GM21515 (cell line): Measurements from ENCODE around the gene TMEM182.

Experiments
- ATAC-seq: cut with Tn5 transposase; IDR thresholded peaks from one replicate; pipeline ENCODE4 v1.9.1; 2021; ENCODE audit not compliant: unreplicated experiment

Gene TMEM182

DNA sequence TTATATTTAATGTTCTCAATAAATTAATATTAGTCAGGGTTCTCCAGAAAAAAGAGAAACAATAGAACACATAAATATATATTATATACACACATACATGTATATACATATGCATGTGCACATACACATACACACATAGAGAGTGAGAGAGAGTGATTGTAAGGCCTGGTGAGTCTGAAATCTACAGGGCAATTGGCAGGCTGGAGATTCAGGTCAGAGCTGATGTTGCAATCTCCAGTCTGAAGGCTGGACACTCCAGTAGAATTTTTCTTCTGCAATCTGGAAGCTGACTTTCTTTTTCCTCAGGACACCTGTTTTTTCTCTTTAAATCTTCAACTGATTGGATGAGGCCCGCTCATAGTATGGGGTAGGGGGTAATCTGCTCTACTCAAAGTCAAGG, 3.2 kb downstream of the TMEM182 start:
- ATAC-seq: no peak

- no peak for ATAC-seq
These were observed 6.4 kb downstream of the TMEM182 start for GRCh38 chr2:102768253-102768652.

DNA sequence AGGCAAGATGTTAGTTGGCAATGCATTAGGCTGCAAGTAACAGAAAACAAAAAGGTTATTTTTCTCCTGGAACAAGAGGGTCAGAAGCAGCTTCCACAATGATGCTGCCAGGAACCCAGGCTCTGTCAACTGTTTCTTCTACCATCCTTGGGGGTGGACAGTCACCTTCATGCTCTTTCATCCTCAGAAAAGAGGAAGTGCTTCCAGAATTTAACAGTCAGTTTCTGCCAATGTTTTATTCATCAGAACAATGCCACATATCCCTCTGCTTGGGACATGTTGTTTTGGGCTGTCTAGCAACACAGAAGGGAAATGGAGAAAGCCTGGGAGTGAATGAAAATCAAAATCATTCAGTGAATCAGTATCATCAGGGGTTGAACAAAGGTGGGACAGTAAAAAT, 7.1 kb downstream of the TMEM182 start:
- no peak for ATAC-seq

GRCh38 chr2:102770506-102770905, 8.7 kb downstream of the TMEM182 start:
- ATAC-seq: no peak

DNA sequence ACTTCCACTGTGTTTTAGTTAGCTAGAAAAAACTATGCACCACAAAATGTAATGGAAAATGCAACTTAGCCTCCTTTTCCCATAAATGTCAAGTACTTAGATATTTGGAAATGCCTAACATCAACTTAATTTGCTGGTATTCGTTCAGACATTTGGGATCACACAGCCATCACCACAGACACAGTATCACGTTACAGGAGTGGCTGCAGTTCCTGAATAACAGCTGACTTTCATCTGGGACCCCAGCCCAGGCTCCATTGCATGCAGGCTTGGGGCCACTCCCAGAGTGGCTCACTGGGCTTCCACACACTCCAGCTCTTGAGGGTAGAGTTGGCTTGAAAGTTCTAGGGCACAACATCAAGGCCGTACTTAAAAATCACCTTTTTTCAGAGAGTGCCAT, 9.3 kb downstream of the TMEM182 start:
- no peak for ATAC-seq

GRCh38 chr2:102772659-102773058, 10.8 kb downstream of the TMEM182 start:
- ATAC-seq: no peak

GRCh38 chr2:102773149-102773705, 11.4 kb downstream of the TMEM182 start:
- no peak for ATAC-seq

DNA sequence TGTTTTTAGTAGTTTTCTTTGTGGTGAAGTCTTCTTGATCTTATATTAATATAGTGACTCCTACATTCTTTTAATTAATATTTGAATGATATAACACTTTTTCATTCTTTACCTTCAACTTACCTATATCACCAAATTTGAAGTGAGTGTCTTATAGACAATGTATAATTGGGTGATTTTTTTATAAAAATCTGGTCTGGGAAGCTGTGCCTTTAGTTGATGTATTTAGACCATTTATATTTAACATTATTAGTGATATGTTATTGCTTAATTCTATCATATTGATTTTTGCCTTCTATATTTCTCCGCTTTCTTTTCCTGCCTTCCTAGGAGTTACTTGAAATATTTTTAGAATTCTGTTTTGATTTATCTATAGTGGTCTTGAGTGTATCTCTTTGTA, 16.4 kb downstream of the TMEM182 start:
- ATAC-seq: no peak

DNA sequence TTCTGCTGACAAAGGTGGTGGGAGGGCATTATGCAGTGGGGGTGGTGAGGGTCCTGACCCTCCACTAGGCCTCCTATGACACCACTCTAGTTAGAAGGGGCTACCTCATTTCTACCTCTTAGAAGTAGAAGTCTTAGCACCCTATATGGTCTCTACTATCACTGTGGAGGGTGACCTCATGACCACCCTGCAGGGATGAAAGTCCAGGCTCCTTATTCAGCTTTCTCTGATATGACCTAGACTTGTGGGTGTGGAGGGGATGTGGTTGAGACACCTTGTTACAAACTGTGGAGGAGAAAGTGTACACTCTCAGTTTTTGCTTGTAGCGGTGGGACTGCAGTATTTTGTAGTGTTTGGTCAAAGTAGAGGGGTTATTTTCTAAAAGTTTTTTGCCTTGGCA, 18.6 kb downstream of the TMEM182 start:
- ATAC-seq: no peak

DNA sequence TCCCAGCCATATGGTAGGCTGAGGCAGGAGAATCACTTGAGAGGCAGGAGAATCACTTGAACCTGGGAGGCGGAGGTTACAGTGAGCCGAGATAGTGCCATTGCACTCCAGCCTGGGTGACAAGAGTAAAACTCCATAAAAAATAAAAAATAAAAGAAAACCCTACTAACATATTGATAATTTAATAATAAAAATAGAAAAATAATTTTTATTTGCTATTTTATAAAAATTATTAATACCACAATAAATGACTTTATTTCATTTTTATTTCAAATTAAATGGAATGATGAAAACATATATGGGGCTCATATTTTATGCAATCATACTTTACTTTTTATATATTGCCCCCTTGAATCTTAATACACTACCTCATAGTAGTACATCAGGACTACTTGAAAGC, 20.4 kb downstream of the TMEM182 start:
- no peak for ATAC-seq

DNA sequence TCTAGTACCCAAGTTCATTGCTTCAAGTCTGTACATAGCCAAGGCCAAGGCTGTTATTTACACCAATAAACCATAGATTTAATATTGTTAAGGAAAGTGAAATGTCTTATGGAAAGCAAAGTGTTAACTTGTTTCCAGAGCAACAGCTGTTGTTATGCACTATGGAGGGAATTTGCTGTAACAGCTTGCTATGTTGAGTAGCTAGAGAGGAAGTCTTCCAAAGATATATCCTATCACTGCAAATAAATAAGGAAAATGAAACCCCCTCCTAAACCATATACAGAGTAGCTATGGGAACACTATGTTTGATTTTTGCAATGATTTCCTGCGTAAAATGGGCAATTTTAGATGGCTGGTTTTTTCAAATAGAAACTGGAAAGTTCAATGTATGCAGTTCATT, 21.1 kb downstream of the TMEM182 start:
- no peak for ATAC-seq

- no peak for ATAC-seq
These were observed 21.8 kb downstream of the TMEM182 start for GRCh38 chr2:102783506-102784183.

GRCh38 chr2:102784940-102785339, 23.1 kb downstream of the TMEM182 start:
- ATAC-seq: no peak

DNA sequence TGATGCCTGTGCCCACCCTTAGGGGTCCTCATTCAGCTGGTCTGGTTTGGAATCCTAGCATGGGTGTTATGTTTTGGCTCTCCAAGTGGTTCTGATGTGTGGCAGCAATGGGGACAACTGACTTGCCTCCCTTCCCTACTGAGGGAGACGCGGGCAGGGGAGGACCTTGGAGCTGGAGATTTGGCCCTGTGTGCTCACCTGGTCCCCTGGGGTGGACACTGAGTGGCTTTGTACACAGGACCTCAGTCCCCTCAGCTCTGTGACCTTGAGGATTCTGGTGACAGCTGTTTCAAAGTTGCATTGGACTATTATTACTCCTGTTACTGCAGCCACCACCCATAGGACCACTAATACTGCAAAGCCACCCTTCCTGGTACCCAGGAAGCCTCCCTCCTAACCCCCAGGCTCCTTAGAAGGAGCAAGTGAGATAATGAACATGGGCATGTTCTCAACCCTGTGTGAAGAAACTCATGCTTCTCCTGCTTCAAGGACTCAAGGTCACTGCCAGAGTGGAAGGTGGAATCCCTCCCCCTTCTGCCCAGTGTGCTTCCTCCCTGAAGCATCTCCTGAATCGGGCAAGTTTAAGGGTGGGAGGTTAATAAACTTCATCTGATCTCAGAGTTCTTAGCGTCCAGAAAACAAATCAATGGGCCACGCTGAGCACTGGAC, 26.5 kb downstream of the TMEM182 start:
- no peak for ATAC-seq

DNA sequence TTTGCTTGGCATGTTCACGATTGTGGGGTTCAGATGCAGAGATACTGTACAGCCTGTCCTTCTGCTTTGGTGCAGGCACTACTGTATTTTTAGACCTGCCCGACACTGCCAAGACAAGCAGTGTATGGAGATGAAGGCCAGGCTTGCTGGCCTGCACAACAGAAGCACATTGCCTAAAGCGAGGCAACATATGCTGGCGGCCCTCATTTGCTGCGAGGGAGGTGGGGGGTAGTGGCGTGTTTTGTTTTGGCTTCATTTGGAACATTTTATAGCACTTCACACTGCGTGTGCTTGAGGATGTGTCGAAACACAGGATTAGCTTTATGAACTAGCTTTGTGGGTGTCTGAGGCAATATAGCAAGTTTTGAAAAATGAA, 27.0 kb downstream of the TMEM182 start:
- ATAC-seq: no peak

GRCh38 chr2:102789349-102790090, 27.7 kb downstream of the TMEM182 start:
- ATAC-seq: no peak

DNA sequence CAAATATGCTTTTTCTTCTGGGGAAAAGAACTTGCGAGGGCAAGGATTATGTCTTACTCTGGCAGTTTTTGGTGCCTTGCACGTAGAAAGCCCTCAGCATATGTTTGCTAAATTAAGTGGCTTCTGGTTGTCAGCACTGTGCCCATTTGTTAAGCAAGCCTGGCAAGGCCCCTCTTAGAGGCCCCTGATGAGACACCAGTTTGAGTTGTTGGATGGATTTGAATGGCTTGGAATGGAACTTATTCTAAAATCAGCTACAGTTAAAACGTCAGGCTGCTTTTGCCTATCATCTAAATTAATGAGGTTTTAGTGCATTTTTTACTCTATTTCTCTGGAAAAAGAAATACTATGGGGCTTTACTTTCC, 28.2 kb downstream of the TMEM182 start:
- no peak for ATAC-seq

DNA sequence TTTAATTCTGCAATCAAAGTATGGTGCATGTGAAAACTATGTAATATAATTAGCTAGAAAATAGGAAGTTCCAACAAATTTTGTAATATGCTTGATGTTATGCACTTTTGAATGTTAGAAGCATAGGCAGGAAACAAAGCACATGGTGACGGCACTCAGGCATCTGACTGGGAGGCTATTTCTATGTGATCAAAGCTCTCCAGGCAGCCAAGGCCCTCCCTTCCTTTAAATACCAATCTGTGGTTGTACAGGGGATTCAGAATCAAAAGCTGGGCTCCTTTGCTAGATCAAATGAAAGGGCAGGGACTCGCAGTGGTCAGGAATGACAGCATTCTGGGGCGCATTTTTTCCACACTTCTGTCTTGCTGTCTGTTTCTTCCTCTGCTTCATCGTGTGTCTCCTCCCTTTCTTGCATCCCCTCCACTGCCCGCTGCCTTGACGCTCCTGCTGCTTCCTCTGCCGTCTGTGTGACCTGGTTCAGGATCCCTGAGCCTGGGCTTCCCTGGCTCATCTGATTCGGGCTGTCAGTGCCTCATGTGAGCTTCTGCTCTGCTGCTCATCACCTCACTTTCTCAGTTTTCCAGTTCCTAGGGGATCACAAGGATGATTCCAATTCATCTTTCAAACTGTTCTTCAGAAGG, 30.9 kb downstream of the TMEM182 start:
- ATAC-seq: no peak

- ATAC-seq: no peak
These were observed 33.8 kb downstream of the TMEM182 start for GRCh38 chr2:102795641-102796040.

DNA sequence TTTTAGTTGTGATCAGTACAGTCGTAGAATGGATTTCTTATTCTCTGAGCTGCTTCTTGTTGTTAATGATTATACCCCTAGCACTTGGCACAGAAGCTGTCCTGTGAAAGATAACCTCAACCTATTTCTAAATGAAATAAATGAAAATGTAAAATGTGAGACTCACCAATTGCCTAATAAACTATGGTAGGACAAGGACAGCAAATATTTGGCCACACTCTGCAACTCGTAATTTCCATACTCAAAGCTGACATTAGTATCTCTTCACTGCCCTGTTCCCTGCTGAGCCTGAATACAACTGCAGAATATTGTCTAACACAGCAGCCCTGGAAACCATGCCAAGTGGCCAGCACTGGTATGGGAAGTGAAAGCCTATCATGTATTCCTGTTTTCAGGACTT, 34.5 kb downstream of the TMEM182 start:
- no peak for ATAC-seq

DNA sequence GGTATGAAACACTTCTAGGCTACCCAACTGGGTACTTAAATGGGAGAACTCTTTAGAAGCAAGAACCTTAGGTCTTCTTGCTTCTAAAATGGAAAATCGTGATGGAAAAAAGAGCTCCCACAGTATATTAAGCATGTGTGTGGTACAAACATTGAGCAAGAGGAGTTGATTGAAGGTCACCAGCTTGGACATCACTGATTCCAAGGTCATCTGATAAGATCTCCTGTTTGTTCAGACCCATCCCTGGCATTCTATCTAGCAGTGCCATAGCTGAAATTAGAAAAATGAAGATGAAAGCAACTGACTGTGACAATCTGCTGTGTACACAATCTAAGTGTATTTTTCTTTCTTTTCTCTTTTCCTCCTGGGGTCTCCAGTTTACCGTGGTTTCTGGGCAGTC, 35.7 kb downstream of the TMEM182 start:
- ATAC-seq: no peak

DNA sequence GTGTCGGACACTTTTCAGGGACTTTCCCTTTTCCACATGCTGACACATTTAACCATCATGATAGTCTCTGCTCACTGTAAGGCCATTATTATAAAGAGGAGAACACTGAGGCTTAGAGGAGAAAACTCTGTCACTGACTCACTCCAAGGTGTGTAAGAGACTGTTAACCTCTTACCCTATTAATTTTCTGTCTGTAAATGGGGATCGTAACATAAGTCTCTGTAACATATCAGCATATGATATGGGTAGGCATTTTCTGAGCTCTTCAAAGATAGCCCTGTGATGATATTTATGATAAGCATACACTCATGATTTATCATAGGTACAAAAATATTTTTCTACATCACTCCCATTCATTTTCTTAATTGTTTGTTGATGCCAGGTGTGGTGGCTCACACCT, 36.4 kb downstream of the TMEM182 start:
- no peak for ATAC-seq
